VCaP (cell line): ENCODE measurements around the gene LCN12.

ENCODE experiments used
- H3K27ac ChIP-seq: fragments of 450-650 bp; 2 replicates; pipeline ENCODE4 v1.5.1; 2017
- CTCF ChIP-seq: fragments of 450-650 bp; conservative IDR thresholded peaks from 2 replicates; pipeline ENCODE4 v1.5.1; 2017; ENCODE audit warnings: mild to moderate bottlenecking, moderate library complexity

Gene LCN12

GRCh38 chr9:136951541-136952320 is at the start of gene LCN12:
Gene LCN12, plus strand, starts transcription at chr9:136952273. Its CDS starts 55 bp downstream, at chr9:136952328.
- H3K27ac ChIP-seq, result peak within 1 kb of the TSS; percentile 97
- no peak for TF ChIP-seq CTCF

GRCh38 chr9:136903041-136903554 is 49.0 kb upstream of the LCN12 start:
- TF ChIP-seq CTCF, result no peak
- peak overlapping the region; percentile 91 for H3K27ac ChIP-seq

- no peak overlapping the region for H3K27ac ChIP-seq
- TF ChIP-seq CTCF, result no peak
Measured at GRCh38 chr9:136906266-136906665, 45.8 kb upstream of the LCN12 start.

- no peak overlapping the region for H3K27ac ChIP-seq
- TF ChIP-seq CTCF, result no peak
Measured at GRCh38 chr9:136907011-136907914, 44.8 kb upstream of the LCN12 start.

- no peak overlapping the region for H3K27ac ChIP-seq
- TF ChIP-seq CTCF, result no peak
Measured at GRCh38 chr9:136910197-136910900, 41.7 kb upstream of the LCN12 start.

GRCh38 chr9:136910901-136911245 is 41.2 kb upstream of the LCN12 start:
- no peak overlapping the region for H3K27ac ChIP-seq

More at GRCh38 chr9:136910901-136911245, 41.2 kb upstream of the LCN12 start:
- no peak for TF ChIP-seq CTCF
